HL-60 (cell line): Measurements from ENCODE around the gene SMIM1.

ENCODE experiments used
- GABPA ChIP-seq: IDR thresholded peaks from 2 replicates; pipeline ENCODE4 v1.6.1; 2012; ENCODE audit warnings: low read depth
- POLR2AphosphoS5 ChIP-seq: IDR thresholded peaks from 2 replicates; pipeline ENCODE4 v1.6.1; 2012; ENCODE audit warnings: low read depth
- TF ChIP-seq, protein P1 (sequence below): IDR thresholded peaks from one replicate; pipeline ENCODE4 v1.5.1; 2011; ENCODE audit warnings: low read length, control low read depth, inconsistent platforms; ENCODE audit not compliant: insufficient read depth
- TF ChIP-seq, protein P2 (sequence below): IDR thresholded peaks from 2 replicates; pipeline ENCODE4 v1.6.1; 2012; ENCODE audit warnings: low read depth; ENCODE audit not compliant: insufficient replicate concordance

DNA sequence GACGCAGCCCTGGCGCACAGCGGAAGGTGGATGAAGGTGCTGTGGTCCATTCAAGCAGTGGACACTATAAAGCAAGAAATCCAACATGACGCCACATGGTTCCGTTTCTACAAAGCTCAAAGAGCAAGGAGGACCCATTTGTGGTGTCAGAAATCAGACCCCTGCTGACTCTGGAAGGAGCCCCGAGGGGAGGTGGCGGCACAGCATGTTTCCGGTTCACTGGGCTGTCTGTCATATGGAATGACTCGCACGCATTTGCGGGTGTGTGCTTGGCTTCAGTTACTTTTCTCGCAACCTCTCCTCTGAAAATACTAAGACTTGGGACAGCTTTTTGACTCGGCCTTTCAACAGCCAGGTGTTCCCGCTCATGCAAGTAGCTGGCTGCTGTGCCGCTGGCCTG, 52.8 kb downstream of the SMIM1 start:
- TF ChIP-seq, protein P1, sequence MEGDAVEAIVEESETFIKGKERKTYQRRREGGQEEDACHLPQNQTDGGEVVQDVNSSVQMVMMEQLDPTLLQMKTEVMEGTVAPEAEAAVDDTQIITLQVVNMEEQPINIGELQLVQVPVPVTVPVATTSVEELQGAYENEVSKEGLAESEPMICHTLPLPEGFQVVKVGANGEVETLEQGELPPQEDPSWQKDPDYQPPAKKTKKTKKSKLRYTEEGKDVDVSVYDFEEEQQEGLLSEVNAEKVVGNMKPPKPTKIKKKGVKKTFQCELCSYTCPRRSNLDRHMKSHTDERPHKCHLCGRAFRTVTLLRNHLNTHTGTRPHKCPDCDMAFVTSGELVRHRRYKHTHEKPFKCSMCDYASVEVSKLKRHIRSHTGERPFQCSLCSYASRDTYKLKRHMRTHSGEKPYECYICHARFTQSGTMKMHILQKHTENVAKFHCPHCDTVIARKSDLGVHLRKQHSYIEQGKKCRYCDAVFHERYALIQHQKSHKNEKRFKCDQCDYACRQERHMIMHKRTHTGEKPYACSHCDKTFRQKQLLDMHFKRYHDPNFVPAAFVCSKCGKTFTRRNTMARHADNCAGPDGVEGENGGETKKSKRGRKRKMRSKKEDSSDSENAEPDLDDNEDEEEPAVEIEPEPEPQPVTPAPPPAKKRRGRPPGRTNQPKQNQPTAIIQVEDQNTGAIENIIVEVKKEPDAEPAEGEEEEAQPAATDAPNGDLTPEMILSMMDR = no peak
- no peak for TF ChIP-seq POLR2AphosphoS5
- TF ChIP-seq GABPA = no peak
- TF ChIP-seq, protein P2, sequence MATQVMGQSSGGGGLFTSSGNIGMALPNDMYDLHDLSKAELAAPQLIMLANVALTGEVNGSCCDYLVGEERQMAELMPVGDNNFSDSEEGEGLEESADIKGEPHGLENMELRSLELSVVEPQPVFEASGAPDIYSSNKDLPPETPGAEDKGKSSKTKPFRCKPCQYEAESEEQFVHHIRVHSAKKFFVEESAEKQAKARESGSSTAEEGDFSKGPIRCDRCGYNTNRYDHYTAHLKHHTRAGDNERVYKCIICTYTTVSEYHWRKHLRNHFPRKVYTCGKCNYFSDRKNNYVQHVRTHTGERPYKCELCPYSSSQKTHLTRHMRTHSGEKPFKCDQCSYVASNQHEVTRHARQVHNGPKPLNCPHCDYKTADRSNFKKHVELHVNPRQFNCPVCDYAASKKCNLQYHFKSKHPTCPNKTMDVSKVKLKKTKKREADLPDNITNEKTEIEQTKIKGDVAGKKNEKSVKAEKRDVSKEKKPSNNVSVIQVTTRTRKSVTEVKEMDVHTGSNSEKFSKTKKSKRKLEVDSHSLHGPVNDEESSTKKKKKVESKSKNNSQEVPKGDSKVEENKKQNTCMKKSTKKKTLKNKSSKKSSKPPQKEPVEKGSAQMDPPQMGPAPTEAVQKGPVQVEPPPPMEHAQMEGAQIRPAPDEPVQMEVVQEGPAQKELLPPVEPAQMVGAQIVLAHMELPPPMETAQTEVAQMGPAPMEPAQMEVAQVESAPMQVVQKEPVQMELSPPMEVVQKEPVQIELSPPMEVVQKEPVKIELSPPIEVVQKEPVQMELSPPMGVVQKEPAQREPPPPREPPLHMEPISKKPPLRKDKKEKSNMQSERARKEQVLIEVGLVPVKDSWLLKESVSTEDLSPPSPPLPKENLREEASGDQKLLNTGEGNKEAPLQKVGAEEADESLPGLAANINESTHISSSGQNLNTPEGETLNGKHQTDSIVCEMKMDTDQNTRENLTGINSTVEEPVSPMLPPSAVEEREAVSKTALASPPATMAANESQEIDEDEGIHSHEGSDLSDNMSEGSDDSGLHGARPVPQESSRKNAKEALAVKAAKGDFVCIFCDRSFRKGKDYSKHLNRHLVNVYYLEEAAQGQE = no peak
